Measurements from ENCODE around the gene FARP2. TPM values are rescaled to one million over a fixed set of nuclear protein-coding genes. Genes with fewer than 3 reads are reported as not detected.

The FARP2 gene
- total RNA-seq, 1 experiment from 2014 or later, result 49.3 TPM

DNA sequence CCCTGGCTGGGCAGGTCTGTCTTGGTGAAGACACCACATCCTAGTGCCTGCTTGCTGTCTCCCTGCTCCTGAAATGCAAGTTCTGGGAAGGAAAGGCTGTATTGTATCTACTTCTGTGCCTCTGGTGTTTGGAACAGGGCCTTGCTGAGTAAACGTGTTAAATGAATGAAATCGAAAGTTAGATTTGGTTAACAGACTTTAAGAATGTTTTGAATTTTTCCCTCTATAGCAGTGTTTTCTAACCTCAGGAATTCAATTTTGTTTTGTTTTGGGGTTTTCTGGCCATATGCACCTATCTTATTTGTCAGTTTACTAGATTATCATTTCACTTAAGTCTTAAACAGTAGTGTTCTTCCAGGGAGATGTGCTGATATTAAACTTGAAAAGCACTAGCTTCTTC is 20.7 kb downstream of the FARP2 start:
- CTCF ChIA-PET, result no interaction called here
- RAD21 ChIA-PET (ENCODE audit: low non-redundant PET in 1 of 2, low total read pairs in 2 of 2, uncharacterized antibody in 2 of 2, unreplicated experiment in 2 of 2), result no interaction called here

More for the DNA sequence above, 20.7 kb downstream of the FARP2 start:
- no peak overlapping the region for H3K4me3 ChIP-seq (replicated peaks in 1 of 2; ENCODE audit: low read depth in 1 of 2, low read length in 2 of 2)
- BruUV-seq (replicated peaks), result no TSS peak
- H3K4me2 ChIP-seq (ENCODE audit: low read length), result no peak overlapping the region
- H3K9ac ChIP-seq (ENCODE audit: low read length), result no peak overlapping the region
- H3K27ac ChIP-seq (ENCODE audit: low read depth, low read length), result no peak overlapping the region
- peaks cover 8 to 10% of the 10 kb centered on the region in 2 experiments for H3K4me1 ChIP-seq (ENCODE audit: control insufficient read depth in 1 of 2, insufficient read depth in 2 of 2, low read length in 2 of 2)
- peaks cover 56% of the 10 kb centered on the region for H3K79me2 ChIP-seq (ENCODE audit: insufficient read depth, low read length)
- DNase-seq (ENCODE audit: low read depth, low spot score) (no peak), ATAC-seq (no peak)
- intact Hi-C loops (cut with micrococcal nuclease), result no loop called here
- TF ChIP-seq SRF (IDR thresholded peaks at IDR 0.05; ENCODE audit: low read depth) (no peak), YY1 (IDR thresholded peaks at IDR 0.05; ENCODE audit: extremely low read depth, insufficient replicate concordance, low read depth, low read length) (no peak), EGR1 (IDR thresholded peaks at IDR 0.05; ENCODE audit: low read depth) (no peak), POLR2AphosphoS5 (IDR thresholded peaks at IDR 0.05; ENCODE audit: low read depth, low read length) (no peak), MAX (IDR thresholded peaks at IDR 0.05) (no peak), EZH2phosphoT487 (IDR thresholded peaks at IDR 0.05; ENCODE audit: borderline replicate concordance) (no peak), CEBPB (IDR thresholded peaks at IDR 0.05; ENCODE audit: low read depth) (no peak), POLR2A (IDR thresholded peaks at IDR 0.05; ENCODE audit: borderline replicate concordance, extremely low read depth, insufficient read depth, insufficient read length) (no peak), ZNF274 (IDR thresholded peaks at IDR 0.05; ENCODE audit: low read depth, low read length) (no peak), FOSL1 (IDR thresholded peaks at IDR 0.05; ENCODE audit: low read depth) (no peak), ZBTB33 (IDR thresholded peaks at IDR 0.05; ENCODE audit: extremely low read depth, insufficient replicate concordance, low read length) (no peak), TCF7L2 (IDR thresholded peaks at IDR 0.05; ENCODE audit: borderline replicate concordance, extremely low read depth, insufficient read depth, insufficient read length) (no peak), ELF1 (IDR thresholded peaks at IDR 0.05; ENCODE audit: borderline replicate concordance, low read depth) (no peak), EZH2 (IDR thresholded peaks at IDR 0.05) (no peak), CBX3 (IDR thresholded peaks at IDR 0.05; ENCODE audit: low read depth) (no peak), ZFX (IDR thresholded peaks at IDR 0.05) (no peak), RAD21 (IDR thresholded peaks at IDR 0.05; ENCODE audit: low read depth) (no peak)
- TF ChIP-seq, protein P1, sequence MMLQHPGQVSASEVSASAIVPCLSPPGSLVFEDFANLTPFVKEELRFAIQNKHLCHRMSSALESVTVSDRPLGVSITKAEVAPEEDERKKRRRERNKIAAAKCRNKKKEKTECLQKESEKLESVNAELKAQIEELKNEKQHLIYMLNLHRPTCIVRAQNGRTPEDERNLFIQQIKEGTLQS (IDR thresholded peaks at IDR 0.05), result no peak
- no peaks in the 10 kb centered on the region for H3K9me3 ChIP-seq (ENCODE audit: control insufficient read depth in 1 of 2, insufficient read depth in 1 of 2, low read depth in 1 of 2, low read length in 2 of 2)
- peaks cover 0 to 13% of the 10 kb centered on the region in 2 experiments; a peak in 1 of 4 replicates for H3K36me3 ChIP-seq (ENCODE audit: control insufficient read depth in 1 of 2, insufficient read depth in 2 of 2, low read length in 2 of 2)
- no peaks in the 10 kb centered on the region for H4K20me1 ChIP-seq (ENCODE audit: insufficient read depth)
- no peaks in the 10 kb centered on the region for H3K27me3 ChIP-seq (ENCODE audit: insufficient read depth, low read length)
- no peak overlapping the region for H2AFZ ChIP-seq (ENCODE audit: low read depth, low read length, poor library complexity, severe bottlenecking)
- POLR2A ChIA-PET, result no interaction called here
- H3K9me2 ChIP-seq (ENCODE audit: insufficient read depth), result no peaks in the 10 kb centered on the region

Measured in HCT116 (cell line).